IPS-18a (cell line): Measurements from ENCODE around the gene HMCN1.

Experiments used
- H3K27ac ChIP-seq: one replicate; pipeline ENCODE4 v1.5.1; 2013; ENCODE audit warnings: low read length
- H3K27me3 ChIP-seq: one replicate; pipeline ENCODE4 v1.6.1; 2013; ENCODE audit warnings: mild to moderate bottlenecking, low read length; ENCODE audit not compliant: control insufficient read depth, insufficient read depth
- H3K36me3 ChIP-seq: one replicate; pipeline ENCODE4 v1.6.1; 2013; ENCODE audit warnings: low read depth, low read length; ENCODE audit not compliant: control insufficient read depth
- H3K4me1 ChIP-seq: one replicate; pipeline ENCODE4 v1.6.1; 2013; ENCODE audit warnings: low read depth, low read length; ENCODE audit not compliant: control insufficient read depth
- H3K4me3 ChIP-seq: one replicate; pipeline ENCODE4 v1.5.1; 2013; ENCODE audit warnings: low read length
- H3K9ac ChIP-seq: one replicate; pipeline ENCODE4 v1.6.1; 2013; ENCODE audit warnings: mild to moderate bottlenecking, low read length, moderate library complexity
- H3K9me3 ChIP-seq: one replicate; pipeline ENCODE4 v1.6.1; 2013; ENCODE audit warnings: low read depth, low read length; ENCODE audit not compliant: control insufficient read depth

The HMCN1 gene

DNA sequence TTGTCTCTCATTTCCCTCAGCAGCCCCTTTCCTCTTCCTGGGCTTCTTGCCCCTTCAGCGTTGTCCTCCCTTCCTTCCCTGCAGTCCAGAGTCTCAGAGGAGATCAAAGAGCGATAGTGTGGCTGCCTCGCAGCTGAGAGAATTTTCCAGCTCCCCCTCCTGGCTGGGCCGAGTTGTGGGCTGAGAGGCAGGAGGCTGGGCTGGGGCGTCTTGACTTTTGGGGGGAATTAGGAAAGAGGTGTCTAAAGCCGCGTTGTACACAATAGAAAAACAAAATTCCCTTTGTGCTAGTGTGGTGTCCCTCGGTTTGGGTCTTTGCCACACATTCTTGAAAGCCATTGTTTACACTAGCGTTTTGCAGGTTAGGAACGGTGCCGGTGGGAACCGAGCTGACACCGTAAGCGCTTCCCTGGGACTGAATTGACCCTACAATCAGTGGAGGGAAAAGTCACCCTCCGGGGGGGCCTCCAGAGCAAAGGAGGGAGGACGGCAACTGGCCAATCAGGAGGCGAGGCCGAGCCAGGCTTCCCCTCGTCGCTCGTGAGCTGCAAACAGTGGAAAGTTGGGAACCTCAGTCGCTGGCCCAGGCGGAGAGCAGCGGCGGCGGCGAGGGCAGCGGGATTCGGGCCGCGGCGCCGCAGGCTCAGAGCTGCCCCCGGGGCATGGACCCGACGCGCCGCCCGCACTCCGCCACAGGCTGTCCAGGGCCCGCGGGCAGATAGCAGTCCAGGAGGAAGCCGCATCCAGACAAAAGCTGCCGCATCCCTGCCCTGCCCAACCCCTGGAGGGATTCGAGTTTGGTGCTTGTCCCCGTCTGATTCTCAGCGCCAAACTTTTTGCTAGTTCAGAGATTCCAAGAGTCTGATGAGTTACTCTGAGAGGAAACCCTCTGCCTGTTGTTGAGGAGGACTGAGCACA, at the start of gene HMCN1:
HMCN1 (plus strand) TSS at position 574 of the 918 bp plus-strand sequence. CDS start 389 bp downstream, outside the sequence.
- peak within 1 kb of the TSS; percentile 86 for H3K4me3 ChIP-seq

DNA sequence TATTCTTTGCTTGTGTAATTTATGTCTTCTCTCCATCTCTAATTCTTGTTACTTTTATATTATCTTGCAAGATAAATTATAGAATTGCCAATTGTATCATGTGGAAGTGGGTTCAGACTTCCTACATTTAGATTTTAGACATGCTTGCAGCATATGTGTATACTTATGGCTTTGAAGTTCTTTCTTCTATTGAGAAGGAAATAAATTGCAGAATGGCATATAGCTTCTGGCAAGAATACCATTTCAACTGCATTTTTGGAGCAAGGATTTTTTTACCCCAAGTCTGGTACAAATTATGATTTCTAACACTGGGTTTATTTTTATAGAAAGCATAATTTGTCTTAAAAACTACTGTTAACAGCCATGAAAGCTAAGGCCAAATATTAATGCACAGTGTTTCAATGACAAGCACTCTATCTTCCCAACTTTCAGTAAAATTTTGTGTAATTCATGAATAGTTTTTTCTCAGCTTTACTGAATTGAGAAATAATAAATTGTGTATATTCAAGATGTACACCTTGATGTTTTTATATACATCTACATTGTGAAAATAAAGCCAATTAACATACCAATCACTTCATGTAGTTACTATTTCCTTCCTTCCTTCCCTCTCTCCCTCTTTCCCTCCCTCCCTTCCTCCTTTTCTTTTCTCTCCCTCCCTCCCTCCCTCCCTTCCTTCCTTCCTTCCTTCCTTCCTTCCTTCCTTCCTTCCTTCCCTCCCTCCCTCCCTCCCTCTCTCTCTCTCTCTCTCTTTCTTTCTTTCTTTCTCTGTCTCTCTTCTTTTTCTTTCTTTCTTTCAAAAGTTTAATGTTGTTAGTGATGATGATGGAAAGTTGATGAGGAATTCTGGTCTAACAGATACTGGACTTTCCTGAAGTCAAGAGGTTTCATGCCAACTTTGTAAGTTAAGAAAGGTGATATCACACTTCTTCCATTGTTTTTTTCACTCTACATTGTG, 47.1 kb upstream of the HMCN1 start:
- H3K4me1 ChIP-seq, result no peaks in the 10 kb centered on the region
- H3K27me3 ChIP-seq, result no peaks in the 10 kb centered on the region
- no peak overlapping the region for H3K9ac ChIP-seq
- H3K27ac ChIP-seq, result no peak overlapping the region
- H3K9me3 ChIP-seq, result no peaks in the 10 kb centered on the region
- no peak overlapping the region for H3K4me3 ChIP-seq
- H3K36me3 ChIP-seq, result no peaks in the 10 kb centered on the region

More for the DNA sequence above, at the start of gene HMCN1:
- peaks cover 15% of the 10 kb centered on the region for H3K4me1 ChIP-seq
- no peaks in the 10 kb centered on the region for H3K9me3 ChIP-seq
- no peaks in the 10 kb centered on the region for H3K36me3 ChIP-seq
- peak within 1 kb of the TSS; percentile 43 for H3K9ac ChIP-seq
- no peak within 1 kb of the TSS for H3K27ac ChIP-seq
- H3K27me3 ChIP-seq, result peaks cover 27% of the 10 kb centered on the region

GRCh38 chr1:185690527-185690926, 43.7 kb upstream of the HMCN1 start:
- Histone ChIP-seq H3K27ac (no peak overlapping the region), H3K9me3 (no peaks in the 10 kb centered on the region), H3K27me3 (no peaks in the 10 kb centered on the region), H3K4me3 (no peak overlapping the region), H3K9ac (no peak overlapping the region), H3K36me3 (no peaks in the 10 kb centered on the region), H3K4me1 (peaks cover 5% of the 10 kb centered on the region)

DNA sequence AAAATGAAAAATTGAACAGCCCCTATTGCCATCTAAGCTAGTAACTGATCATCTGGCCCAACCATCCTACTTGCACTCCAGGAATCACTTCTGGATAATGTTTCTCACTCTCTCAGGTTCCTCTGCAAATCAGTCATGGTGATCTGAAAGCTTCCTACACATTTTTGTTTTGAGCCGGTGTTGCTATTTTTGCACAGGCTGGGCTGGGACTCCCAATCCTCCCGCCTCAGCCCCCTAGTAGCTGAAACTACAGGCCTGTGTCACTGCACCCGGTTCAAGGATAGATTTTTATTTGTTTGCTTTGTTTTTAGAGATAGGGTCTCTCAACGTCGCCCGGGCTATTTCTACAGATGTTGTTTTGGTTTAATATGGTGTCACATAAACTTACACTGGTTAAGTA, 40.5 kb upstream of the HMCN1 start:
- H3K4me1 ChIP-seq, result peaks cover 5% of the 10 kb centered on the region
- no peaks in the 10 kb centered on the region for H3K36me3 ChIP-seq
- no peak overlapping the region for H3K27ac ChIP-seq
- H3K9ac ChIP-seq, result no peak overlapping the region
- no peaks in the 10 kb centered on the region for H3K27me3 ChIP-seq
- H3K4me3 ChIP-seq, result no peak overlapping the region
- no peaks in the 10 kb centered on the region for H3K9me3 ChIP-seq

GRCh38 chr1:185694081-185694480, 40.1 kb upstream of the HMCN1 start:
- H3K27ac ChIP-seq, result no peak overlapping the region
- H3K4me1 ChIP-seq, result peaks cover 5% of the 10 kb centered on the region
- H3K27me3 ChIP-seq, result no peaks in the 10 kb centered on the region
- no peaks in the 10 kb centered on the region for H3K9me3 ChIP-seq
- no peaks in the 10 kb centered on the region for H3K36me3 ChIP-seq
- no peak overlapping the region for H3K4me3 ChIP-seq
- no peak overlapping the region for H3K9ac ChIP-seq

DNA sequence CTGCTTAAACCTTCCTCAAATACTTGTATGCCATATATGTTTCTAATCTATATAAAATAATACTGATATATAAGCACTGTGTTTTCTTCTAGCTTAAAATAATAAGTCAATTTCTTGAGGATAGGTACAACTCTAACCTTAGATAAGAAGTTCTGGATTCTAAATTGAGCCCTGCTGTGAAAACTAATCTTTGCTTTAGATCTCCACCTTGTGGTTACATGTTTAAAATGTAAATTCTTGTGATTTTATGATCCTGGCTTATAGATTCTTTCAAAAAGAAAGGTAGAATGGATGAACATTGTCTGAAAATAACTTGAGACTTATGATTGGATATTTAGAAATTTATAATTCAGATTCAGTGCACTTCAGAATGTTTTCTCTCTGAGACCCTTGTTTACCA, 38.9 kb upstream of the HMCN1 start:
- Histone ChIP-seq H3K27me3 (no peaks in the 10 kb centered on the region), H3K4me1 (peaks cover 12% of the 10 kb centered on the region)

GRCh38 chr1:185696422-185697150, 37.6 kb upstream of the HMCN1 start:
- H3K36me3 ChIP-seq, result no peaks in the 10 kb centered on the region
- H3K9me3 ChIP-seq, result no peaks in the 10 kb centered on the region
- no peak overlapping the region for H3K27ac ChIP-seq
- no peak overlapping the region for H3K4me3 ChIP-seq
- H3K9ac ChIP-seq, result no peak overlapping the region
- no peaks in the 10 kb centered on the region for H3K27me3 ChIP-seq
- peaks cover 14% of the 10 kb centered on the region for H3K4me1 ChIP-seq

More for the DNA sequence above, 38.9 kb upstream of the HMCN1 start:
- Histone ChIP-seq H3K9me3 (no peaks in the 10 kb centered on the region), H3K4me3 (no peak overlapping the region), H3K27ac (no peak overlapping the region), H3K9ac (no peak overlapping the region), H3K36me3 (no peaks in the 10 kb centered on the region)

DNA sequence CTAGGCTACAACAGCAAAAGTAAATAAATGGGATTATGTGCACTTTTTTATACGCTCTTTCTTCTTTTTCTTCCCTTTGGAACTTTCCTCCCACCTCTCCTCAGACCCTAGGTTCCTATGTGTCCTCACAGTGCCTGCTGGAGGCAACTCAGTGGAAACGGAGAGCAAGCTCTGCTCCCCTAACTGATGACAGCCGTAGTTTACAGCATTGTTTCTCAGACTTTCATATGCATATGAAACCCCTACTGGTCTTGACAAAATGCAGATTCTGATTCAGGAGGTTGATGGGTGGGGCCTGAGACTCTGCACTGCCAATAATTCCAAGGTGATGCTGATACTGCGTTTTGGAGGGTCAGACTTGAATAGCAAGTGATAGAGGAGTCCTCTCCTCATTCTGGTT, 34.3 kb upstream of the HMCN1 start:
- no peaks in the 10 kb centered on the region for H3K36me3 ChIP-seq
- no peaks in the 10 kb centered on the region for H3K27me3 ChIP-seq
- peaks cover 9% of the 10 kb centered on the region for H3K4me1 ChIP-seq
- H3K9ac ChIP-seq, result no peak overlapping the region
- no peak overlapping the region for H3K4me3 ChIP-seq
- H3K27ac ChIP-seq, result no peak overlapping the region
- no peaks in the 10 kb centered on the region for H3K9me3 ChIP-seq

- Histone ChIP-seq H3K4me1 (peaks cover 9% of the 10 kb centered on the region), H3K27ac (no peak overlapping the region), H3K4me3 (no peak overlapping the region), H3K9ac (no peak overlapping the region), H3K27me3 (no peaks in the 10 kb centered on the region), H3K9me3 (no peaks in the 10 kb centered on the region), H3K36me3 (no peaks in the 10 kb centered on the region)
These were observed 32.5 kb upstream of the HMCN1 start for GRCh38 chr1:185701650-185702049.

DNA sequence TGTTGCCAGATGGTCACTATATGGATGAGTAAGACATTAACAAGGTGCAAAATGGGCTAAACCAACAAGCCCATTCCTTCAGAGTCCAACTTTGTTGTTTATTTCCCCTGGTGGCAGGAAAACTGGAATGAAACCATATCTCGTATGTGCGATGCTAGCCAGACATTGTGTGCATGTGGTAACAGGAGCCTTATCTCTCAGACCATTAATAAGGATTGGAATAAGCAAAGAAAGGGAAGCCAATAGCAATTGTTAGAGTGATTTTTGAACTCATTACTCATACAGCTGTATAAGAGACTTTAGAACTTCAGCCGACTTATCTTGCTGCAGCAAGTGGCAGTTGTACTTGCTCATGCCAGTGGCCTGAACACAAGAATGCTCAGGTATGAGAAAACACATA, 30.0 kb upstream of the HMCN1 start:
- H3K27ac ChIP-seq, result no peak overlapping the region

GRCh38 chr1:185716095-185716494, 18.1 kb upstream of the HMCN1 start:
- H3K9me3 ChIP-seq, result no peaks in the 10 kb centered on the region
- no peak overlapping the region for H3K4me3 ChIP-seq
- H3K9ac ChIP-seq, result no peak overlapping the region
- no peaks in the 10 kb centered on the region for H3K36me3 ChIP-seq
- H3K27me3 ChIP-seq, result no peaks in the 10 kb centered on the region
- H3K27ac ChIP-seq, result no peak overlapping the region
- H3K4me1 ChIP-seq, result no peaks in the 10 kb centered on the region

More for the DNA sequence above, 30.0 kb upstream of the HMCN1 start:
- Histone ChIP-seq H3K4me1 (peaks cover 9% of the 10 kb centered on the region), H3K4me3 (no peak overlapping the region), H3K9me3 (peaks cover 3% of the 10 kb centered on the region), H3K36me3 (no peaks in the 10 kb centered on the region), H3K9ac (no peak overlapping the region), H3K27me3 (no peaks in the 10 kb centered on the region)
